ENCODE measurements around the gene DPP6. TPM values are rescaled to one million over a fixed set of nuclear protein-coding genes. Genes with fewer than 3 reads are reported as not detected.

DPP6 gene
- total and polyA plus RNA-seq, 2 experiments from 2014 or later = 0.20 to 0.44 TPM

DNA sequence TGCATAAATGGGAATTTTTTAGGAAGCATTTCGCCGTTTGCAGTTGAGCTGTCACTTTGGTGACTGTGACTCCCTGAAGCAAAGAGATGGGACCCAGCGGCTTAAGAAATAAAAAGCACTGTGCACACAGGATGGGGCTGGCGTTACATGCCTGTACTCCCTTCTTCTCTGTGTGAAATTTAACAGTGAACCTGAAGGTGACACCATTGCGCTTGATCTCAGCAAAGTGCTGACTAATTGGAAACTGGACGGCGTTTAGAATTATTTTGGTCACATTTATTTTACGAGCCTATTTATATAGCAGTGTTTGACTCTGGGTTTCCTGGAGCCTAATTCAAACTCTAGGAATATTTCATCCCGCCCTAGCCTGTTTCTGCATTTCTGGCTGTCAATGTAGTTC, 804.5 kb downstream of the DPP6 start:
- DNase-seq (ENCODE audit: low spot score) = no peak
- Histone ChIP-seq H4K20me1 (ENCODE audit: insufficient read depth, poor library complexity, severe bottlenecking) (no peaks in the 10 kb centered on the region), H3K4me1 (ENCODE audit: insufficient read depth) (no peaks in the 10 kb centered on the region), H3K9me3 (ENCODE audit: low read depth) (no peaks in the 10 kb centered on the region), H3K27me3 (no peaks in the 10 kb centered on the region), H2AFZ (no peak overlapping the region), H3K9me2 (replicated peaks; ENCODE audit: insufficient read depth) (no peaks in the 10 kb centered on the region), H3K36me3 (replicated peaks; ENCODE audit: insufficient read depth, low read depth) (no peaks in the 10 kb centered on the region), H3K79me2 (no peaks in the 10 kb centered on the region), H3K27ac (no peak overlapping the region), H3K4me2 (no peak overlapping the region), H3K4me3 (no peak overlapping the region)
- WGBS (ENCODE audit: low lambda C conversion rate, missing lambda C conversion rate) = 86% methylated on average over 9 of the region's 9 CpGs
- TF ChIP-seq EZH2phosphoT487 (IDR thresholded peaks at IDR 0.05; ENCODE audit: low read depth, severe bottlenecking, unreplicated experiment) (no peak), EZH2 (IDR thresholded peaks at IDR 0.05; ENCODE audit: borderline replicate concordance) (no peak)
- TF ChIP-seq, protein P1, sequence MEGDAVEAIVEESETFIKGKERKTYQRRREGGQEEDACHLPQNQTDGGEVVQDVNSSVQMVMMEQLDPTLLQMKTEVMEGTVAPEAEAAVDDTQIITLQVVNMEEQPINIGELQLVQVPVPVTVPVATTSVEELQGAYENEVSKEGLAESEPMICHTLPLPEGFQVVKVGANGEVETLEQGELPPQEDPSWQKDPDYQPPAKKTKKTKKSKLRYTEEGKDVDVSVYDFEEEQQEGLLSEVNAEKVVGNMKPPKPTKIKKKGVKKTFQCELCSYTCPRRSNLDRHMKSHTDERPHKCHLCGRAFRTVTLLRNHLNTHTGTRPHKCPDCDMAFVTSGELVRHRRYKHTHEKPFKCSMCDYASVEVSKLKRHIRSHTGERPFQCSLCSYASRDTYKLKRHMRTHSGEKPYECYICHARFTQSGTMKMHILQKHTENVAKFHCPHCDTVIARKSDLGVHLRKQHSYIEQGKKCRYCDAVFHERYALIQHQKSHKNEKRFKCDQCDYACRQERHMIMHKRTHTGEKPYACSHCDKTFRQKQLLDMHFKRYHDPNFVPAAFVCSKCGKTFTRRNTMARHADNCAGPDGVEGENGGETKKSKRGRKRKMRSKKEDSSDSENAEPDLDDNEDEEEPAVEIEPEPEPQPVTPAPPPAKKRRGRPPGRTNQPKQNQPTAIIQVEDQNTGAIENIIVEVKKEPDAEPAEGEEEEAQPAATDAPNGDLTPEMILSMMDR (IDR thresholded peaks at IDR 0.05; ENCODE audit: poor library complexity) = no peak

DNA sequence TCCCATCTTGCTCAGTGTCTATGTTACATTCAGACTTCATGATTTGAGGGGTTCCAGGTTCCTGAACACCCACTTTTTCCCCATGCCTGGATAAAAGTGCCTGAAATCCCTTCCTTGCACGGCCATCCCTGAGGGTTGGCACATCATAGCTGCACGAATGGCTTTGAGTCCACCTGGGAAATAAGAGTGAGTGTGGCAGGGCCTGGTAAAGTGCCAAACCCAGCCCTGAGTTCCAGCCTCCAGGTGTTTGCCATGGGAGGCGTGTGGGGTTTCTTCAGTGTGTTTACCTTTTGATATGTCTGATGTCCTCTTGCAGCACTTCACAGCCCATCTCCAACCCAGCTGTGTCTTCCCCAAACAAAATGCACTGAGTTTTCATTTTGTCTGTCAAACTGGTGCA, 805.0 kb downstream of the DPP6 start:
- Histone ChIP-seq H3K9me2 (replicated peaks; ENCODE audit: insufficient read depth) (no peaks in the 10 kb centered on the region), H2AFZ (no peak overlapping the region), H3K4me1 (ENCODE audit: insufficient read depth) (no peaks in the 10 kb centered on the region), H3K79me2 (no peaks in the 10 kb centered on the region), H3K4me2 (no peak overlapping the region), H3K4me3 (no peak overlapping the region), H3K9me3 (ENCODE audit: low read depth) (no peaks in the 10 kb centered on the region), H4K20me1 (ENCODE audit: insufficient read depth, poor library complexity, severe bottlenecking) (no peaks in the 10 kb centered on the region), H3K27me3 (no peaks in the 10 kb centered on the region), H3K27ac (no peak overlapping the region), H3K36me3 (replicated peaks; ENCODE audit: insufficient read depth, low read depth) (no peaks in the 10 kb centered on the region)
- TF ChIP-seq EZH2 (IDR thresholded peaks at IDR 0.05; ENCODE audit: borderline replicate concordance) = no peak
- no peak for TF ChIP-seq EZH2phosphoT487 (IDR thresholded peaks at IDR 0.05; ENCODE audit: low read depth, severe bottlenecking, unreplicated experiment)
- TF ChIP-seq, protein P1 (IDR thresholded peaks at IDR 0.05; ENCODE audit: poor library complexity) = no peak
- 93% methylated on average over 3 of the region's 3 CpGs for WGBS (ENCODE audit: low lambda C conversion rate, missing lambda C conversion rate)
- no peak for DNase-seq (ENCODE audit: low spot score)

DNA sequence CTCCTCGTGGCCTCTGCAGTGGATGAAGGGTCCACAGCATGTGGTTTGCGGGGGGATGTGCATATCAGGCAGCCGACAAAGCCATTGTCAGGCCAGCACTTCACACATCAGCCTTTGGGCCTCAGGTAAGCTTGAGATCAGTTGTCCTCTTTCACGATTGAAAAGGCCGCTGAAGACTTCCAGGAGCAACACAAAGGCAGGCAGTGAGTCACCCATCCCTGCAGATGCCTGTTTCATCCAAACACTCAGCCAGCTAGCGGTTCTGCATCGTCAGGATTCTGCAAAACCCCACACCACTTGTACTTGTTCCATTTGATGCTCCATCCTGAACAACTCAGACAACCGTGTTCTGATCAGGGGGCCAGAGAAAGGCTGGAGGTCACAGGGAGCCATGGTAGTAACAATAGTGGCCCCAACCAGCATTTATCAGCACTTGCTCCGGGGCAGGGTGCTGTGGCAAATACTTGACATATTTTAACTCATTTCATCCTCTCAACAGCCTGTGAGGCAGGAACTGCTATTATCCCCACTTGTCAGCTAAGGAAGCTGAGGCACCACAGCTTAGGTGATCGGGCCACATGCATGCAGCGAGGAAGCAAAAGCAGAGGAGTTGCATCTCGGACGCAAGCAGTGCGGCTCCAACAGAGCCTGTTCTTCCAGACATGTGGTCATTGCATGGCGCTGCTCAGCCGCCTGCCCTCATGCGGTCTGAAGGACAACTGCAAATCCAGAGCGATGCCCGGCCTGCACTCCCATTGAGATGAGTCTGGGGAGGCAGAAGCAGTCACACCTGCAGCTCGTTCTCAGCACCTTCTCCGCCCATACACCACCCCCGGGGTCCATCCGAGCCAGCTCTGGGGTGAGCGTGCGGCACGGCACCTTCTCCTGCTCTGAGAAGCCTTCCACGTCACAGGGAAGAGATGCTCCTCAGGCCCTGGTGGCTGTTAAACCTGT, 805.8 kb downstream of the DPP6 start:
- WGBS (ENCODE audit: low lambda C conversion rate, missing lambda C conversion rate) = 81% methylated on average over 27 of the region's 27 CpGs
- Histone ChIP-seq H2AFZ (no peak overlapping the region), H3K79me2 (no peaks in the 10 kb centered on the region), H3K4me1 (ENCODE audit: insufficient read depth) (no peaks in the 10 kb centered on the region), H3K27me3 (no peaks in the 10 kb centered on the region), H3K4me2 (no peak overlapping the region), H4K20me1 (ENCODE audit: insufficient read depth, poor library complexity, severe bottlenecking) (no peaks in the 10 kb centered on the region), H3K36me3 (replicated peaks; ENCODE audit: insufficient read depth, low read depth) (no peaks in the 10 kb centered on the region), H3K9me2 (replicated peaks; ENCODE audit: insufficient read depth) (no peaks in the 10 kb centered on the region), H3K27ac (no peak overlapping the region), H3K4me3 (no peak overlapping the region), H3K9me3 (ENCODE audit: low read depth) (no peaks in the 10 kb centered on the region)
- no peak for DNase-seq (ENCODE audit: low spot score)
- TF ChIP-seq EZH2 (IDR thresholded peaks at IDR 0.05; ENCODE audit: borderline replicate concordance) (no peak), EZH2phosphoT487 (IDR thresholded peaks at IDR 0.05; ENCODE audit: low read depth, severe bottlenecking, unreplicated experiment) (no peak)
- TF ChIP-seq, protein P1 (IDR thresholded peaks at IDR 0.05; ENCODE audit: poor library complexity) = no peak
